HG03280 (cell line): ENCODE measurements around the gene IGF2R.
"Not testable (repeated sequence)": the region's sequence is repeated elsewhere in the genome, so short reads cannot be mapped to it uniquely, and the experiment has no call there.

Experiments used
- ATAC-seq: cut with Tn5 transposase; IDR thresholded peaks from one replicate; pipeline ENCODE4 v1.9.1; 2021; ENCODE audit warnings: mild to moderate bottlenecking, moderate library complexity; ENCODE audit not compliant: unreplicated experiment

IGF2R gene

DNA sequence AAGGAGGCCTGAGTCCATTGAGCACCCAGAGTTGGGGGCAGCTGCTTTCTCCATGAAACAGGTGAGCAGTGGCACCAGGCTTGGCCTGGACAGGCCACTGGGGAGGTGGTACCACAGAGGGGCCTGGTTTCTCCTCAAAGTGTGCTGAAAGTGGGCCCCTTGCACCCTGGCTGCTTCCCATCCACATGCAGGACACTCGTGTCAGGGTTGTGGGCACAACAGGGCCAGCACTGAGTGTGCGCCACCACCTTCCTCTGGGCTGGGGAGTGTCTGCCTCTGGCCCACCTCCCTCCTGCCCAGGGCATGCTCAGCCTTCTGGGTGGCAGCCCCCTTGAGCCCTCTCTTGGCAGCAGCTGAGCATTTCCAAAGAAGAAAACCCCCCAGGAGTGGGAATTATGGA lies 147.5 kb downstream of the IGF2R start:
- no peak for ATAC-seq

DNA sequence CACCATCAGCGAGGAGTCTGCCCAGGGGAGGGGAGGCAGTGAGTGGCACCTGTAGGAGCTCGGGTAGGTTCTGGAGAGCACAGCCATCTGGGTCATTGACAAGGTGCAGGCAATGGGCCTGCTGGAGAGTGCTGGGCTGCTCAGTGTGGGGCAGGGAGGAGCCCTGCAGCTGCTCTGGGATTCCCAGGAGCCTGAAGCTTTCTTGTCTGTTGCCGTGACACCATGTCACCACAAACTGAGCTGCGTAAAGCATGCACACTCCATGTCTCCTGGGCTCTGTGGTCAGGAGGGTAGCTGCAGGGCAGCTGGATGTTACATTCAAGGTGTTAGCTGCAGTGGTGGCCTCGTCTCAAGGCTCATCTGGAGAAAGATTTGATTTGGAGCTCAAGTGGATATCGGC lies 148.3 kb downstream of the IGF2R start:
- ATAC-seq, result no peak

- ATAC-seq, result no peak
These were observed 149.8 kb downstream of the IGF2R start for GRCh38 chr6:160118620-160119229.

- ATAC-seq, result no peak
These were observed 151.2 kb downstream of the IGF2R start for GRCh38 chr6:160120087-160120486.

GRCh38 chr6:160121558-160121957 lies 152.7 kb downstream of the IGF2R start, which contains the start of gene SLC22A1:
SLC22A1 (plus strand) TSS chr6:160121815; CDS start chr6:160121936, 121 bp downstream.
- no peak for ATAC-seq

DNA sequence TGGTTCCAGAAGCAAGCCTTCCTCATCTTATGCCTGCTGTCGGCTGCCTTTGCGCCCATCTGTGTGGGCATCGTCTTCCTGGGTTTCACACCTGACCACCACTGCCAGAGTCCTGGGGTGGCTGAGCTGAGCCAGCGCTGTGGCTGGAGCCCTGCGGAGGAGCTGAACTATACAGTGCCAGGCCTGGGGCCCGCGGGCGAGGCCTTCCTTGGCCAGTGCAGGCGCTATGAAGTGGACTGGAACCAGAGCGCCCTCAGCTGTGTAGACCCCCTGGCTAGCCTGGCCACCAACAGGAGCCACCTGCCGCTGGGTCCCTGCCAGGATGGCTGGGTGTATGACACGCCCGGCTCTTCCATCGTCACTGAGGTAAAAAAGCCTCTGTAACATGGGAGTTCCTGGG lies 153.1 kb downstream of the IGF2R start:
- no peak for ATAC-seq

DNA sequence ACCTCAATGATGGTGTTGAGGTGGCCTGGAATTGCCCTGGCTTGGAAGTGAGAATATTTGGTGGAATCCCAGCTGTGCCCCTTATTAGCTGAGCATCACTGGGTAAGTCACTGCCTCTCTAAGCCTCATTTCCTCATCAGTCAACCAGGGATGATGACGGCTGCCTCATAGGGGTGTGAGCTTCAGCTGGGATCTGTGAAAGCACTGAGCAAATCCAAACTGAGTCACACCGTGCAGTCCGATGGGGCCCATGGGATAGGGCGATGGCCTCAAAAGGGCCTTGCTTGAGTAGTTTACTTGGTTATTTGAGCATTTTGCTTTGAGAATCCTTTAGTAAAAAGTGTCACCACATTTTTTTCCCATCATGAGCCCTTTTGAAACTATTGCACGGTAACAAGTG lies 153.9 kb downstream of the IGF2R start:
- no peak for ATAC-seq

DNA sequence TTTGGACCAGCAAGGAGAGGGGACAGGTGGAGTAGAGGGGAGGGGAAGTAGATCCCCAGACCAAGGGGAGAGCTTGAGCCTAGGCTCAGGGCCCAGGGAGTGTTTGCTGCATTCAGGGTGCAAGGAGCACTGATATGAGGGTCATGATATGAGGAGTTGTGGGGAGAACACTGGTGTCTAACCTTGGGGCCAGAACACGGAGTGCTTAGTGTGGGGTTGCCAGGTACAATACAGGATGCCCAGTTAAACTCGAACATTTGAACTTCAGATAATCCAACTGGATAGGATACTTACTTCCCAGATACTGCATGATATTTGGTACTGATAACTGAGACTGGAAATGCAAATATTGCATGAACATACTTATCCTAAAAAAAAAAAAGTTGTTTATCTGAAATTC lies 155.1 kb downstream of the IGF2R start:
- ATAC-seq, result no peak

- ATAC-seq, result no peak
These were observed 155.7 kb downstream of the IGF2R start for GRCh38 chr6:160124605-160125004.

DNA sequence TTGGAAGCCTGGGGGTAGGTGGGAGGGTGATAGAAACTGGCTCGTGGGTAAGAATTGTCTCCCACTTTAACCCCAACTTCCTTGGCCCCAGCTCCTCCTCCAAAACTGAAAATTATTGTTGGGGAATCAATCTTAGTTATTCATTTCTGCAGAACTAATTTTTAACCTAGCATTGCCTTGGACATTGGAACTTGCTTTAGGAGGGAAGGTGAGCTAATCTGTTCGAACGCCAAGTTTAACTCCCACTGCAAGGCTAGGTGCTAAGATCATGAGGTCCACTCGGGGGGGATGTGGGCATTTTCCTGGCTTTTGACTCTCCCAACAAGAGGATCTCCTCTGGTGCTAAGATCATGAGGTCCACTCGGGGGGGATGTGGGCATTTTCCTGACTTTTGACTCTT lies 156.2 kb downstream of the IGF2R start:
- not testable (repeated sequence) for ATAC-seq

GRCh38 chr6:160127270-160128124 lies 158.6 kb downstream of the IGF2R start:
- no peak for ATAC-seq

- no peak for ATAC-seq
These were observed 159.3 kb downstream of the IGF2R start for GRCh38 chr6:160128125-160128683.

DNA sequence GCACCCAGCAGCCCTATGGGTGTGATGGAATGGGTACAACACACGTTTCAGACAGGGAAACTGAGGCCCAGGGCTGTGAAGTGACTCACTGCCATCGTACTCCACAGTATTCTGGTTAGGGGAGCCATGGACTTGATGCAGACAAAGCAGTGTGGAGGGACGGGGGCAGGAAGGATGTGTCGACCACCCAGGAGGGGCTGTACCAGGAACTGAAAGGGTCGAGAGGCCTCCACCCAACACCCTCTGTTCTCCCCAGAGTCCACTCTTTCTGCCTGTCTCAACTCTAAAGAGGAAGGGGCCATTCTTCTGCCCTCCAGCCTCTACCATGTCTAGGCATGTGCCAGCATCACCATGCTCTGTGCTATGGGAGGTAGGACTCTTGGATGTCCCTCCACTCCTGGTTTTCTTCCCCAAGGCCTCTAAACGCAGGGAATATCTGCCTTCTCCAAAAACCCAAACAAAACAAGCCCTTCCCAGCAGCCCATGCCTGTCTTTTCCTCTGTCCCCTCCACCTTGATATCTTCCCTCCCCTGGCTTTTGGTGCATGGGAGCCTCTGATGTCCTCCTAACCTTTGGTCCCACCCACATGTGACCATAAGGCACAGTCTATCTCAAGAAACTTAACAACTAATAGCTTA lies 160.1 kb downstream of the IGF2R start:
- ATAC-seq, result no peak

DNA sequence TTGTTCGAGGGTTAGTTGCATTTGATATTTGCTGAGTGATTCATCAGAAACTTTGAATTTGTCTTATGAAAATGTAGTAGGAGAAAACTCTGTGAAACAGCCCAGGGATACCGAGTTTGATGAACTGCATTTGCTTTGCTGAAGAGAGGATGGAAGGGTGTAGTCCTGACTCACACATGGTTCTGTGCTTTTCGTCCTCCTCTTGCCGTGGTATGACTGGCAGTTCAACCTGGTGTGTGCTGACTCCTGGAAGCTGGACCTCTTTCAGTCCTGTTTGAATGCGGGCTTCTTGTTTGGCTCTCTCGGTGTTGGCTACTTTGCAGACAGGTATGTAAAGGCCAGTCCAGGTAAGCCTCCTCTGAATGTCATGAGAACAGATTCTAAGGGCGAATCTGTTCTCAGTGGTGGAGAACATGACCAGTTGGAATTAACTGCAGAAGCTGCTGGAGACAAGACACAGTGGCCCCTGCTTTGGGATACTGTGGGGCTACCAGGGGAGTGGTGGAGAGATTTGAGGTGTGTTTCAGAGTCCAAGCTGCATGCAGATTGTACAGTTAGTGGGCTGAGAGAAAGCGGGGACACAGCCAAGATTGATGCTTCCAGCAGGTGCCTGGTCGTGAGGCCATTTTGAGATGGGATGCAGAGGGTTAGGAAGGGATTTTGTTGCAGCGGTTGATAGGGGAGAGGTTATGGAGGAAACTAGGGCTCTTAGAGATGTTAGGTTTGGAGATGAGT lies 161.2 kb downstream of the IGF2R start:
- no peak for ATAC-seq

DNA sequence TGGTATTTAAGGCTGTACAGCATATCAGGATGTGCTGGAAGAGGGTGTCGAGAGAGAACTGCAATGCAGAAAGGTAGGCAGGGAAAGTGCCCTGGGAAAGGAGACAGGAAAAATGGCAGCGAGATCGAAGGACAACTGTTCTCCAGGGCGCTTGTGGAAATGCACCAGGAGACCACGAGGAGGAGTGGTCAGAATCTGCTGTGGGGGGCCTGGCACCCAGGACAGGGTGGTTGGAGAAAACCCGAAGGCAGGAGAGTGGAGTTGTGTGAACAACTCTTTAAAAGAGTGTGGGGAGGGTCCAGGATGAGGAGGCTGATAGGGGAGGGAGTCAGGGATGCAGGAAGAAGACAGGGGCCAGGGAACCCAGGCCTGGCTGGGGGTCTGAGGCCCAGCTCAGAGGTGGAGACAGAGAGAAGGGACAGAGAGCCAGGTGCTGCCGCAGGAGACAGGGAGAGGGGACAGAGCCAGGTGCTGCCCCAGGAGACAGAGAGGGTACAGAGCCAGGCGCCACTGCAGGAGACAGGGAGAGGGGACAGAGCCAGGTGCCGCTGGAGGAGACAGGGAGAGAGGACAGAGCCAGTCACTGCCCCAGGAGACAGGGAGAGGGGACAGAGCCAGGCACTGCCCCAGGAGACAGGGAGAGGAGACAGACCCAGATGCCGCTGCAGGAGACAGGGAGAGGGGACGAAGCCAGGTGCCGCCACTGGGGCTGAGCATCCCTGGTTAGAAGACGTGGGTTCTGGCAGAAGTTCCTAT lies 162.0 kb downstream of the IGF2R start:
- ATAC-seq, result no peak

GRCh38 chr6:160131636-160132296 lies 162.9 kb downstream of the IGF2R start:
- no peak for ATAC-seq

DNA sequence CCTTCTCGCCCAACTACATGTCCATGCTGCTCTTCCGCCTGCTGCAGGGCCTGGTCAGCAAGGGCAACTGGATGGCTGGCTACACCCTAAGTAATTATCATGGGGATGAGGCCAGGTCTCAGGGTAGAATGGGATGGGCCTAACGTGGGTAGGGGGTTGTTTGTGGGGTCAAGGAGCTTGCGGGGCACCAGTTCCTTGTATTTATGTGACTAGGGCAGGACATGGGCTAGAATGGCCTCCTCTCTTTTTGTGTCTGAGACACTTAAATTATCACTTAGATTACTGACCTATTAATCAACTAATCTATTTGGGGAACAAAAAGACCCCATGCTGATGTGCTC lies 163.4 kb downstream of the IGF2R start:
- ATAC-seq, result no peak

DNA sequence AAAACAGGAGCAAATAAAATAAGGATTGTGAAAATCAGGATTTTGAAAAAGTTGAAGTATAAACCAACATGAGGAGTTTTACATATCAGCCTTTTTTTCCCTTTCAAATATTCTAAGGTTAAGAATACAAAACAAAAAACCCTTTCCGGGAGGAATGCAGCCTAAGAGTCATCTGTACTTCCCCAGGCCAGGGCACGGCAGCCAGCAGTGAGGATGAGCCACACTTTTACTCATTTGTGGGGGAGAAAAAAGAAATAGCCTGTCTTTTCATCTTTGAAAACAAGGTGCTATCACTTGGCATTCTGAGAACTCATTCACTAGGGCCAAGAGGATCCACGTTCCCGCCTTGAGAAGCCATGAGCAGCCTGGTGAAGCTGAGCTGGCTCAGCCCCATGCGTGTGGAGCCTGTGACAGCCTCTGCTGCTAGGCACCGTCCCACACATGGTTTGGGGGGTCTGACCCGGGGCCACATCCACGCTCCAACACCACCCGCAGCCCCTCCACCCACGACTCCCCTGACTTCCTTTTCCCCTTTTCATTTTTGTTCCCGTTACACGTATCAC lies 164.0 kb downstream of the IGF2R start:
- no peak for ATAC-seq
